ENCODE data around the gene BRF1.

The BRF1 gene

DNA sequence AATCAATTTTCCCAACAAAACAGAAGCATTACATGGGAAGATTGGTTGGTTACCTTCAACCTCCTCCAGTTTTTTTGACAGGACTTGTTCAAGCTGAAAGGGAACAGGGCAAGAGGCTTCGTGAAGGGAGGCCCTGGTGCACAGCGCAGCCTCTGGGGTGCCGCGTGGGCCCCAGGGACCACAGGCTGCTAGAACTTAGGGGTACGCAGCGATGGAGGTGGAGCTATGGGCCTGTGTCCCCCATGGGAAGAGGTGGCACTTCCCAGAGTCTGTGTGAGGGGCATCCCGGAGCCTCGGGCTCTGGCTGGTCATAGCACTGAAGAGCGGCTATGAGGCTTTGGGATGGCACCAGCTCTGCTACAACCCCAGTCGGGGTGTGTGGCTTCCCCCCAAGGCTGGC, 74.6 kb downstream of the BRF1 start:
- DNase-seq (ENCODE audit: low spot score), result no peak
- TF ChIP-seq, protein P1, sequence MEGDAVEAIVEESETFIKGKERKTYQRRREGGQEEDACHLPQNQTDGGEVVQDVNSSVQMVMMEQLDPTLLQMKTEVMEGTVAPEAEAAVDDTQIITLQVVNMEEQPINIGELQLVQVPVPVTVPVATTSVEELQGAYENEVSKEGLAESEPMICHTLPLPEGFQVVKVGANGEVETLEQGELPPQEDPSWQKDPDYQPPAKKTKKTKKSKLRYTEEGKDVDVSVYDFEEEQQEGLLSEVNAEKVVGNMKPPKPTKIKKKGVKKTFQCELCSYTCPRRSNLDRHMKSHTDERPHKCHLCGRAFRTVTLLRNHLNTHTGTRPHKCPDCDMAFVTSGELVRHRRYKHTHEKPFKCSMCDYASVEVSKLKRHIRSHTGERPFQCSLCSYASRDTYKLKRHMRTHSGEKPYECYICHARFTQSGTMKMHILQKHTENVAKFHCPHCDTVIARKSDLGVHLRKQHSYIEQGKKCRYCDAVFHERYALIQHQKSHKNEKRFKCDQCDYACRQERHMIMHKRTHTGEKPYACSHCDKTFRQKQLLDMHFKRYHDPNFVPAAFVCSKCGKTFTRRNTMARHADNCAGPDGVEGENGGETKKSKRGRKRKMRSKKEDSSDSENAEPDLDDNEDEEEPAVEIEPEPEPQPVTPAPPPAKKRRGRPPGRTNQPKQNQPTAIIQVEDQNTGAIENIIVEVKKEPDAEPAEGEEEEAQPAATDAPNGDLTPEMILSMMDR (IDR thresholded peaks at IDR 0.05; ENCODE audit: extremely low read depth, missing control alignments), result no peak

- DNase-seq (ENCODE audit: low spot score), result no peak
- TF ChIP-seq, protein P1 (IDR thresholded peaks at IDR 0.05; ENCODE audit: extremely low read depth, missing control alignments), result no peak
Observed at GRCh38 chr14:105224845-105225570, 75.8 kb downstream of the BRF1 start.

- TF ChIP-seq, protein P1 (IDR thresholded peaks at IDR 0.05; ENCODE audit: extremely low read depth, missing control alignments), result no peak
- DNase-seq (ENCODE audit: low spot score), result no peak
Observed at GRCh38 chr14:105223770-105224544, 76.8 kb downstream of the BRF1 start.

- TF ChIP-seq, protein P1 (IDR thresholded peaks at IDR 0.05; ENCODE audit: extremely low read depth, missing control alignments), result no peak
Observed at GRCh38 chr14:105223260-105223659, 77.5 kb downstream of the BRF1 start.

DNA sequence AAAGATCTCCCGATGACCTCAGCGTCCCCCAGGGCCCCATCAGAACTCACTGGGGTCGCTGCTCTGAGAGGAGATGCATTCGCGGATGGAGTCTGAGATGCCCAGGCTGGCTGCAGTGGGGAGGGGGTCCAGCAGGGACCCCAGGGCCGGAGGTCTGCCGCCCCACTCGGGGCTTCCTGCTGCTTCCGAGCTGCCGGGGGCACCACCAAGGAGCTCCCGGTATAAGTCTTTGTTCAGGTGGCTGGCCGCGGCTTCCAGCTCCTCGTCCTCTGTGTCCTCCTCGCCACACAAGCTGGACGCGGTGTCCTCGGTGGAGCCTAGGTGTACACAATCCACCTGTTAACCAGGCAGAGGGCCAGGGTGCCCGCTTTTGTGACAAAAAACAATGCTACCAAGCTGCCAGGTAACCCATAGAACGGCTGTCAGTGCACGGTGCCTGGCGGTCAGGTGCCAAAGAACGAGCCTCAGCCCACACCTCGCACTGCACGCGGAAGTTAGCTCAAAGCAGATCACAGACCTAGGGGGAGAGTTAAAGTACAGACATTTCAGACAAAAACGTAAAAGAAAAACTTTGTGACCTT, 79.1 kb downstream of the BRF1 start:
- TF ChIP-seq, protein P1 (IDR thresholded peaks at IDR 0.05; ENCODE audit: extremely low read depth, missing control alignments), result no peak
- no peak for DNase-seq (ENCODE audit: low spot score)

More at GRCh38 chr14:105223260-105223659, 77.5 kb downstream of the BRF1 start:
- no peak for DNase-seq (ENCODE audit: low spot score)

DNA sequence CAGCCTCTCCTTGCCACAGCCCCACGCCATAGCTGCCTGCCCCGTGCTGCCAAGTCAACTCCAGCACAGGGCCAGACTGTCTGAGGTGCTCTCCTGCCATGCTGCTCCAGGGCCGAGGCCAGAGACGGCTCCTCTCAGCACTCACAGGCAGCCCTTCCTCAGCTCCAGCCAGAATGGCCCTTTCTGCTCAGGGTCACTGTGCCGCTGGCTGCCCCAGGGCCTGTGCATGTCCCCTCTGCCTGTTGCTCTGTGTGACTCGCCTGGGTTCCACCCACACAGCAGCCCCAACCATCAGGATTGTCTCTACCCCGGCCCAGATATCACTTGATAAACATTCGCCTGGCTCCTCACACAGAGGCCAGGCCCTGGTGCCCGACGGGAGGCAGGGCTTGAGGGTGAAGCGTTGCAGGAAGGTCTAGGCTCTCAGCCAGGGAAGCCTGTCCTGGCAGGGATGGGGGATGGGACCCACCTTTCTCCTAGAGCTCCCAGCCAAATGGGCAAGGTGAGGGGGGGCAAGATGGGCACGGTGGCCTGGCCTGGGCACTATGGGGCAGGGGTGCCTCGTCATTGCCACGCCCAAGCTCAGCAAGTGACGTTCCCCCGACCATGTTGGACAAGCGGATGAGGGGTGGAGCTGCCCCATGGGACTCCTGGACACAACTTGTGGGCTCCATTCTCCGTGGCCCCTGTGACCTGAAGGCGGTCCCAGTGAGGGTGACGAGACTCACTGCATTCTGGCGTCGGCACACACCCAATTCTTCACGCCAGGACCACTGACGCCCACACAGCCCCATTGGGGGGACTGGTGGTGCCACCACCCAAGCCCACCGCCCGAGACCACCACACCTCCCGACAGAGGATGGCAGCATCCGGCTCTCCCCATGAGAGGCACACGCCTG, 79.9 kb downstream of the BRF1 start:
- TF ChIP-seq, protein P1 (IDR thresholded peaks at IDR 0.05; ENCODE audit: extremely low read depth, missing control alignments), result no peak
- DNase-seq (ENCODE audit: low spot score), result no peak
